SH-SY5Y (cell line): ENCODE data around the gene NGRN.

Experiments
- GATA2 ChIP-seq: IDR thresholded peaks from 2 replicates; pipeline ENCODE4 v1.6.1; 2011; ENCODE audit warnings: mild to moderate bottlenecking, low read depth, low read length
- GATA3 ChIP-seq: IDR thresholded peaks from 2 replicates; pipeline ENCODE4 v1.6.1; 2011; ENCODE audit warnings: low read depth, mild to moderate bottlenecking, low read length, moderate library complexity

- no peak for TF ChIP-seq GATA3
- no peak for TF ChIP-seq GATA2
Measured at GRCh38 chr15:90232196-90232595, 33.3 kb upstream of the NGRN start.
